GM12873 (cell line): Measurements from ENCODE around the gene HOXB5.

Experiments used
- CTCF ChIP-seq: IDR thresholded peaks from 2 replicates; pipeline ENCODE4 v1.5.1; 2012; ENCODE audit warnings: low read depth, mild to moderate bottlenecking, moderate library complexity, low read length, control low read depth; ENCODE audit not compliant: insufficient read depth; ENCODE audit errors: missing control alignments

HOXB5 gene

GRCh38 chr17:48600244-48601098, 6.9 kb upstream of the HOXB5 start:
- no peak for TF ChIP-seq CTCF

GRCh38 chr17:48599354-48599753, 5.8 kb upstream of the HOXB5 start:
- no peak for TF ChIP-seq CTCF

- TF ChIP-seq CTCF = no peak
Measured at GRCh38 chr17:48598736-48599135, 5.2 kb upstream of the HOXB5 start.

- no peak for TF ChIP-seq CTCF
Measured at GRCh38 chr17:48597778-48598631, 4.4 kb upstream of the HOXB5 start.

GRCh38 chr17:48597528-48597777, 3.9 kb upstream of the HOXB5 start:
- TF ChIP-seq CTCF = no peak

GRCh38 chr17:48596735-48597527, 3.4 kb upstream of the HOXB5 start:
- no peak for TF ChIP-seq CTCF
